Measurements from ENCODE around the gene HTR2A.

- TF ChIP-seq POLR2AphosphoS5 (IDR thresholded peaks at IDR 0.05; ENCODE audit: low read depth, low read length) = no peak
- no peak for TF ChIP-seq CTCF (IDR thresholded peaks at IDR 0.05 in 2 of 3, conservative IDR thresholded peaks at IDR 0.05 in 1 of 3; ENCODE audit: borderline replicate concordance in 1 of 3, insufficient read depth in 1 of 3, low read depth in 2 of 3, low read length in 2 of 3)
- TF ChIP-seq ATF3 (IDR thresholded peaks at IDR 0.05) = no peak
- TF ChIP-seq EGR1 (IDR thresholded peaks at IDR 0.05; ENCODE audit: low read depth) = no peak
- TF ChIP-seq SIN3A (IDR thresholded peaks at IDR 0.05; ENCODE audit: low read depth) = no peak
- TF ChIP-seq ZNF274 (IDR thresholded peaks at IDR 0.05; ENCODE audit: low read depth, low read length) = no peak
- no peak for TF ChIP-seq EZH2 (IDR thresholded peaks at IDR 0.05)
- TF ChIP-seq ELF1 (IDR thresholded peaks at IDR 0.05; ENCODE audit: borderline replicate concordance, low read depth) = no peak
- no peak for TF ChIP-seq MAX (IDR thresholded peaks at IDR 0.05)
- no peak for TF ChIP-seq JUND (IDR thresholded peaks at IDR 0.05)
- no peak for TF ChIP-seq POLR2A (IDR thresholded peaks at IDR 0.05; ENCODE audit: borderline replicate concordance, extremely low read depth, insufficient read depth, insufficient read length)
- TF ChIP-seq REST (IDR thresholded peaks at IDR 0.05; ENCODE audit: low read depth) = no peak
- no peak for TF ChIP-seq SRF (IDR thresholded peaks at IDR 0.05; ENCODE audit: low read depth)
These were observed 34.9 kb downstream of the HTR2A start for GRCh38 chr13:46861959-46862358.
